ENCODE results near the gene MAP3K20. TPM values are rescaled to one million over a fixed set of nuclear protein-coding genes. Genes with fewer than 3 reads are reported as not detected.

MAP3K20 gene
- total RNA-seq, 1 experiment from 2014 or later: 150 TPM

GRCh38 chr2:173282795-173283545, 207.3 kb downstream of the MAP3K20 start:
- intact Hi-C loops (cut with micrococcal nuclease): no loop called here
- Mint-ChIP-seq H3K27ac (ENCODE audit: low read depth, unreplicated experiment) (no peak overlapping the region), H3K9me3 (ENCODE audit: unreplicated experiment) (no peaks in the 10 kb centered on the region), H3K27me3 (ENCODE audit: insufficient read depth, unreplicated experiment) (no peaks in the 10 kb centered on the region), H3K4me1 (ENCODE audit: insufficient read depth, unreplicated experiment) (no peaks in the 10 kb centered on the region), H3K36me3 (ENCODE audit: insufficient read depth, unreplicated experiment) (no peaks in the 10 kb centered on the region), H3K4me3 (ENCODE audit: unreplicated experiment) (no peak overlapping the region)
- POLR2A ChIA-PET: interaction anchor here (0.6 kb wide), 1 partner anchor 13 kb away, joined by 3 read pairs; no protein-coding TSS in a partner anchor
- BruUV-seq (replicated peaks): no TSS peak
- TF ChIP-seq, protein P1, sequence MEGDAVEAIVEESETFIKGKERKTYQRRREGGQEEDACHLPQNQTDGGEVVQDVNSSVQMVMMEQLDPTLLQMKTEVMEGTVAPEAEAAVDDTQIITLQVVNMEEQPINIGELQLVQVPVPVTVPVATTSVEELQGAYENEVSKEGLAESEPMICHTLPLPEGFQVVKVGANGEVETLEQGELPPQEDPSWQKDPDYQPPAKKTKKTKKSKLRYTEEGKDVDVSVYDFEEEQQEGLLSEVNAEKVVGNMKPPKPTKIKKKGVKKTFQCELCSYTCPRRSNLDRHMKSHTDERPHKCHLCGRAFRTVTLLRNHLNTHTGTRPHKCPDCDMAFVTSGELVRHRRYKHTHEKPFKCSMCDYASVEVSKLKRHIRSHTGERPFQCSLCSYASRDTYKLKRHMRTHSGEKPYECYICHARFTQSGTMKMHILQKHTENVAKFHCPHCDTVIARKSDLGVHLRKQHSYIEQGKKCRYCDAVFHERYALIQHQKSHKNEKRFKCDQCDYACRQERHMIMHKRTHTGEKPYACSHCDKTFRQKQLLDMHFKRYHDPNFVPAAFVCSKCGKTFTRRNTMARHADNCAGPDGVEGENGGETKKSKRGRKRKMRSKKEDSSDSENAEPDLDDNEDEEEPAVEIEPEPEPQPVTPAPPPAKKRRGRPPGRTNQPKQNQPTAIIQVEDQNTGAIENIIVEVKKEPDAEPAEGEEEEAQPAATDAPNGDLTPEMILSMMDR (IDR thresholded peaks at IDR 0.05; ENCODE audit: unreplicated experiment): no peak
- CTCF ChIA-PET: interaction anchor here (2.0 kb wide), 1 partner anchor 9 kb away, joined by 8 read pairs; no protein-coding TSS in a partner anchor
- DNase-seq (ENCODE audit: unreplicated experiment): no peak

DNA sequence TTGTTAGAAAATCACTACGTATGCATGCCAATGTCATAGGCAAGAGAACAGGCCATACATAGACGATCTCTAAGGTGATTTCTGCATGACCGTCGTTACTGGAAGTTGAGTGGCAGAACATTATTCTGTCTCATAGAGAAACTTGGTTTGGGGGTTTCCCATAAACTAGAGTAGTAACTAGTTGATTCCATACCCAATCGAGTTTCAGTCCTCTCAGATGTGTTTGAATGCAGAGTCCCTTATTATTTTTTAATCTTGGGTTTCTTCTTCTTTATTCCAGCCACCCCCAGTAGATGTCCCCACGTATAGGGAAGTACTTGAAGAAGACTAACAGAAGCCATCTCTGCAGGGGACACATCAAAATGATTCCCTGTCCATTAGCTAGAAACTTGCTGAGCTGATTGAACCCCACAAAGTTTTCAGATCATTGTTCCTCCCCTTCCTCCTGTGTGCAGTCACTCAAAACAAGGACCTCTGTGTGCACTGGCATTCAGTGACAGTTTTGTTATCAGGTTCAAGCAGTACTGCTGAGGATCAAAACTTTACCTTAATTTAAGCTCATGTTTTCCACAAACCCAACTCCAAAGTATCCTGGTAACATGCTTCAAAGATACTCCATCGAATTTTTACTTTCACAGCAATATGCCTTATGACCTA, 210.6 kb downstream of the MAP3K20 start:
- no TSS peak for BruUV-seq (replicated peaks)
- ChIA-PET CTCF (interaction anchor here (0.6 kb wide), 1 partner anchor 1107 kb away, joined by 3 read pairs; no protein-coding TSS in a partner anchor), POLR2A (no interaction called here)
- Mint-ChIP-seq H3K27ac (ENCODE audit: low read depth, unreplicated experiment) (no peak overlapping the region), H3K9me3 (ENCODE audit: unreplicated experiment) (no peaks in the 10 kb centered on the region), H3K4me1 (ENCODE audit: insufficient read depth, unreplicated experiment) (no peaks in the 10 kb centered on the region), H3K36me3 (ENCODE audit: insufficient read depth, unreplicated experiment) (no peaks in the 10 kb centered on the region), H3K27me3 (ENCODE audit: insufficient read depth, unreplicated experiment) (no peaks in the 10 kb centered on the region), H3K4me3 (ENCODE audit: unreplicated experiment) (no peak overlapping the region)
- TF ChIP-seq, protein P1 (IDR thresholded peaks at IDR 0.05; ENCODE audit: unreplicated experiment): no peak
- no peak for DNase-seq (ENCODE audit: unreplicated experiment)
- intact Hi-C loops (cut with micrococcal nuclease): no loop called here

GRCh38 chr2:173287594-173287993, 211.9 kb downstream of the MAP3K20 start:
- no peak overlapping the region for H3K4me3 Mint-ChIP-seq (ENCODE audit: unreplicated experiment)
- no peaks in the 10 kb centered on the region for H3K9me3 Mint-ChIP-seq (ENCODE audit: unreplicated experiment)
- ChIA-PET POLR2A (interaction anchor here (0.6 kb wide), 2 partner anchors 380 to 822 kb away, joined by 3 read pairs; no protein-coding TSS in a partner anchor), CTCF (interaction anchor here (0.6 kb wide), 1 partner anchor 255 kb away, joined by 3 read pairs; no protein-coding TSS in a partner anchor)
- H3K27me3 Mint-ChIP-seq (ENCODE audit: insufficient read depth, unreplicated experiment): no peaks in the 10 kb centered on the region
- H3K27ac Mint-ChIP-seq (ENCODE audit: low read depth, unreplicated experiment): no peak overlapping the region
- BruUV-seq (replicated peaks): no TSS peak
- H3K4me1 Mint-ChIP-seq (ENCODE audit: insufficient read depth, unreplicated experiment): no peaks in the 10 kb centered on the region
- TF ChIP-seq, protein P1 (IDR thresholded peaks at IDR 0.05; ENCODE audit: unreplicated experiment): no peak
- intact Hi-C loops (cut with micrococcal nuclease): no loop called here
- H3K36me3 Mint-ChIP-seq (ENCODE audit: insufficient read depth, unreplicated experiment): no peaks in the 10 kb centered on the region
- no peak for DNase-seq (ENCODE audit: unreplicated experiment)

DNA sequence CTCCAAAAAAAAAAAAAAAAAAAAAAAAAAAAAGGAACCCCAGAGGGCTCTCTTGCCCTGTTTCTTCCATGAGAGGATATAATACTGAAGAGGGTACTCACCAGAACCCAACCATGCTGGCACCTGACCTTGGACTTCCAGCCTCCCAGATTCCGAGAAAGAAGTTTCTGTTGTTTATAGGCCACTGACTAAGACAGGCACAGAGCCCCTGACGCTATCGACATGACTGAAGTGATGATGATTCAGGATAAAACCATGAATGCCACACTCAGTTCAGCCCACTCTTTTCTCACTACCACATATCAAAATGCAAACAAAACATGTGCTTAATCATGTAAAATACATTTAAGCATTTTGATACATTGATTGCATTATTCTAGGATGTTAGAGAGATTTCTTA, 212.9 kb downstream of the MAP3K20 start:
- TF ChIP-seq, protein P1 (IDR thresholded peaks at IDR 0.05; ENCODE audit: unreplicated experiment): no peak
- Mint-ChIP-seq H3K27ac (ENCODE audit: low read depth, unreplicated experiment) (no peak overlapping the region), H3K4me3 (ENCODE audit: unreplicated experiment) (no peak overlapping the region), H3K27me3 (ENCODE audit: insufficient read depth, unreplicated experiment) (no peaks in the 10 kb centered on the region), H3K9me3 (ENCODE audit: unreplicated experiment) (no peaks in the 10 kb centered on the region), H3K4me1 (ENCODE audit: insufficient read depth, unreplicated experiment) (no peaks in the 10 kb centered on the region), H3K36me3 (ENCODE audit: insufficient read depth, unreplicated experiment) (no peaks in the 10 kb centered on the region)
- ChIA-PET POLR2A (no interaction called here), CTCF (interaction anchor here (0.7 kb wide), 1 partner anchor 322 kb away, joined by 3 read pairs; no protein-coding TSS in a partner anchor)
- intact Hi-C loops (cut with micrococcal nuclease): no loop called here
- DNase-seq (ENCODE audit: unreplicated experiment): peak; percentile 19
- BruUV-seq (replicated peaks): no TSS peak

Measured in MCF 10A (cell line).